NCI-H1417 (cell line): Measurements from ENCODE around the gene ZNF121.
"Not testable (repeated sequence)": the region's sequence is repeated elsewhere in the genome, so short reads cannot be mapped to it uniquely, and the experiment has no call there.

ENCODE experiments used
- DNase-seq, 3 experiments: peaks; one replicate each; lab custom pipeline; 2025; lab: John Stamatoyannopoulos, UW

ZNF121 gene

DNA sequence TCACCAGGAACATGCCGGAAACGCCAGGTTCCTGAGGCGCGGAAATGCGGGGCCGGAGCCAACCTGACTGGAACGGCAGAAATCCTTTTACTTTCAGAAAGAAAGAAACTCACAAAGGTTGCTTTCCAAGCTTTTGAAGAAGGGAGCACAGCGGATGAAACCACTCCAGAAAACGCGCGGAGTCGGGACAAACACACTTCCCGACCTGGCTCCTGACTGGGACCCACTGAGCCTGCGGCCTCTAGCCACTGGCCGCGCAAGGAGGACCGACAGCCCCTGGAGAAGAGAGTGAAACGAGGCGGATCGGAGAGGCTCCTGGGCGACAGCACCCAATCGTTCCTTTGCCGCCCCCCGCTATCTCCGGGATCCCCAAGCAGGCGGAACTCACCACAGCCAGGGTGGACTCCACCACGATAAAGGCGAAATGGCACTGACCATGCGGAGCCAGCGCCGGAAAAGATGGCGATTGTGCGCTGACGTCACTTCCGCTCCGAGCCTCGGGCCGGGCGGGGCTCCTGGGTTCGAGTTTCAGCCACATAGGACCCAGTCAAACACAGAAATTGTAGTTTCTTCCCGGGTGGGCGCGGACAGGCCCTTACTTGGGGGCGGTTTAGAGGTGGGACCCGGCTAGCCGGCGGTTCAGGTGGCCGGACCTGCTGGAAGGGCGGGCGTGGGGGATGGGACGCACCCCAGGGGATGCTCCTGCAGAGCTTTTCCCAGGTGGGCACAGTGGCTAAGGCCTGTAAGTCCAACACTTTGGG is at the start of gene ZNF121:
Gene ZNF121, minus strand, starts transcription at position 432 of the 761 bp plus-strand sequence. CDS start 16,407 bp downstream, outside the sequence.
- peak; percentile 69 to 93 (median 91) for DNase-seq

DNA sequence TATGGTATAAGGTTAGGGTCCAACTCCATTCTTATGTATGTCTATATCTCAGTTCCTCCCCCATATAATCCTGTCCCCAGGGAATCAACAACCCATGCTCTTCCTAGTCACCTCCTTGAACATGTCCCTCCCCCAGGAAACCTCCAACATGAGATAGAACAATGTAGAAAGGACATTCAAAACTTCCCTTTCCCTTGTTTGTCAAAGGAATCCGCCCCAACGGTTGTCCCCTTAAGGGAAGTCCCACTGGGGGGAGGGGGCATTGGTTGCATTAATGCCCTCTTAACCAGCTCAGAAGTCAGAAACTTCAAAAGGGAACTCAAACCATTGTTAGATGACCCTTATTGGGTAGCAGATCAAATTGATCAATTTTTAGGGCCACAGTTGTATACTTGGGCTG is 43.6 kb upstream of the ZNF121 start:
- DNase-seq, result no peak

DNA sequence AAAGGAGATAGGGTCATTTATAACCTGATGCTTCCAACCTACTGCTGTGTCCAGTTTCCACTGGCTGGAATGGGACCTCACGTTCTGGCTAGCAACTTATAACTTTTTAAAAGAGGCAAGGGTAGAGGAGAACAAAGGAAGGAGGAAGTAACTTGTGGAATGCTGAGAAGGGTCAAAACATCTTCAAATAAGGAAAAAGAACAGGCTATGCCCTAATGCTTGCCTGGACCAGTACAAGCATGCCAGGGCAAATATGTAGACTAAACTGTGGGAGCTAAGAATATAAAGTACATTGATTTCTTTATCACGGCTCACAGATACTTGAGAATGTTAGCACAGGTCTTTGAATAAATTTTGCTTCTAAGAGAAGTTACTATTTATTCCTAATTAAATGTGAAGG is 38.2 kb upstream of the ZNF121 start:
- DNase-seq, result no peak

DNA sequence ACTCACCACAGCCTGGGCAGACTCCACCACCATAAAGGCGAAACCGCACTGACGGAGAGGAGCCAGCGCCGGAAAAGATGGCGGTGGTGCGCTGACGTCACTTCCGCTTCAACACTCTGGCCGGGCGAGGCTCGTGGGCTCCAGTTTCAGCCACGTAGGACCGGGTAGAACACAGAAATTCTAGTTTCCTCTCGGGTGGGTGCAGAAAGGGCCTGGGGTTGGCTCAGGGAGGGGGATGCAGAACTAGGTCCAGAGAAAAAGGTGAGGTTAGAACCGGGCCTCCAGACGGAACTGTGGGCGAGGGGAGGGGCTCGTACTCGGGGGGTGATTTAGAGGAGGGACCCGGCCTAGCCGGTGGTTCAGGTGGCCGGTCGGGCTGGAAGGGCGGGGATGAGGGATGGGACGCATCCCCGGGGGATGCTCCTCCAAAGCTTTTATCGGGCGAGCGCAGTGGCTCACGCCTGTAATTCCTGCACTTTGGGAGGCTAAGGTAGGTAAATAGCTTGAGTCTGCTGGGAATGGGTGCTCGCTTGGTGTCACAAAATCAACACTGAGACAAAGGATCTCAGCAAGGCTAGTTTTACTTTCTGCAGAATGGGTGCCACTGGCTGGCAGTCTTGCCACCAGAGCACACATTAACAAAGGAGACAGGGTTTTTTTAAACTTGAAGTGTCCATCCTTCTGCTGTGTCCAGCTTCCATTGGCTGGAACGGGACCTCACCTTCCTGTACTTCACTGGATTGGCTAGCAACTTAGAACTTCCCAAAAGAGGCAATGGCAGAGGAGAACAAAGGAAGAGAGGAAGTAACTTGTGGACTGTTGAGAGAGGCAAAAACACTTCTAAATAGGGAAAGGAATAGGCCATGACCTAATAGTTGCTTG is 37.1 kb upstream of the ZNF121 start, which contains the start of gene ZNF561:
Gene ZNF561, minus strand, starts transcription at position 77 of the 882 bp plus-strand sequence. CDS start 1,776 bp downstream, outside the sequence.
- DNase-seq, result peak; percentile 64 to 95 (median 95)

DNA sequence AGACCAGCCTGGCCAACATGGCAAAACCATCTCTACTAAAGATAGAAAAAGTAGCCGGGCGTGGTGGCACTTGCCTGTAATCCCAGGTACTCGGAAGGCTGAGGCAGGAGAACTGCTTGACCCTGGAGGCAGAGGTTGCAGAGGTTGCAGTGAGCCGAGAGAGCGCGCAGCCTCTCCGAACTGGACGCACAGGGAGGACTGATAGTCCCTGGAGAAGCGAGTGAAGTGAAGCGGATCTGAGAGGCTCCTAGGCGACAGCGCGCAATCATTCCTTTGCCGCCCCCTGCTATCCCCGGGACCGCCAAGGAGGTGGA is 36.5 kb upstream of the ZNF121 start:
- DNase-seq, result no peak

DNA sequence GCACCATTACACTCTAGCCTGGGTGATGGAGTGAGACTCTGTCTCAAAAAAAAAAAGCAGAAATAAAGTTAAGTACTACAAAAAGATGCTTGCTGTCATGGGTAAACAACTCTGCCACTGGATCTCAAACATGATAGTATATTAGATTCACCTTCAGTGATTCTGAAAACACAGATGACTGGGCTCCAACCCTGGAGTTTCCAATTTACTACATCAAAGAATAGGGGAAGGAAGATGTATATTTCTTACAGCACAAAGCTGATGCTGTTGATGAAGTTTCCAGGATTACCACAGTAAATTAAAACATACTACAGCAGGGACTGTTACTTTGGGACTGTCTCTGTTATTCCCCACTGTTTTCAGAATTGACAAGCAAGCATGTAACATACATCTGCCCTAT is 31.5 kb upstream of the ZNF121 start:
- no peak for DNase-seq

DNA sequence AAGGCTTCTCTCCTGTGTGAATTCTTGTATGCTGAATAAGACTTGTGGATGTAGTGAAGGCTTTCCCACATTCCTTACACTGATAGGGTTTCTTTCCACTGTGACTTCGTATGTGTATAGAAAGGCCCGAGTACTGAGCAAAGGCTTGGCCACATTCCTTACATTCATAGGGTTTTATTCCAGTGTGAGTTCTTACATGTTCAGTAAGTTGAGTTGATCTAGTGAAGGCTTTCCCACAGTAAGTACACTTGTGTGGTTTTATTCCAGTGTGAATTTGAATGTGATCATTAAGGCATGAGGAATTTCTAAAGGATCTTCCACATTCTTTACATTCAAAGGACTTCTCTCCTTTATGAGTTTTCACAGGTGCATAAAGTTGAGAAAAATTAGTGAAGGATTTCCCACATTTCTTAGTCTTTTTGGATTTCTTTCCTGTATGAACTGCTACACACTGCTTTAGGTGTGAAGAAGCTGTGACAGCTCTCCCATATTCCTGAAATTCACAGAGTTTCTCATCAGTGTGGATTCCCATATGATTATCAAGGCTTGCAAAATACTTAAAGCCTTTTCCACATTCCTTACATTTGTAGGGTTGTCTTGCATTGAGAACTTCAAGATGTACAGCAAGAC is 26.3 kb upstream of the ZNF121 start:
- DNase-seq, result no peak

DNA sequence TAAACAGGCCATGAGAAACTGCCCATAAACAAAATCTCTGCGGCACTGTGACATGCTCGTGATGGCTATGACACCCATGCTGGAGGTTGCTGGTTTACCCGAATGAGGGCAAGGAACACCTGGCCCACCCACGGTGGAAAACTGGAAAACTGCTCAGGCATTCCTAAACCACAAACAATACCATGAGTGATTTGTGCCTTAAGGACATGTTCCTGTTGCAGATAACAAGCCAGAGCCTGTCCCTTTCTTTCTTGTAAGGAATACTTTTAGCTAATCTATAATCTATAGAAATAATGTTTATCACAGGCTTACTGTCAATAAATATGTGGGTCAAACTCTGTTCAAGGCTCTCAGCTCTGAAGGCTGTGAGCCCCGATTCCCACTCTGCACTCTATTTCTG is 24.6 kb upstream of the ZNF121 start:
- no peak for DNase-seq

DNA sequence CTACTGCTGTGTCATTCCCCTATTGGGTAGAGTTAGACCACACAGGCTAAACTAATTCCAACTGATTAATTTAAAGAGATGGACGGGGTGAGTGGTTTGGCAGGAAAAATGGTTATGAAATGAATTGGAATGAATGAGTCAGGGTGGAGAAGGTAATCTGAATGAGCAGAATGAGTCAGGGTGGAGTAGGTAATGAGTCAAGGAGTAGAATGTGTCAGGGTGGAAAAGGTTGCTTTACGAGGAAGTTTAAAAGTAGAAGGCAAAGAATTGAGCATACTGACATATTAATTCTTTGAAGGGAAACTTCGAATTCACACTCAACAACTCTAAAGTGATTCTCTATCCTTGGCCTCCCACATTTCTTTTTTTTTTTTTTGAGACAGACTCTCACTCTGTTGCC is 12.7 kb upstream of the ZNF121 start:
- no peak for DNase-seq

DNA sequence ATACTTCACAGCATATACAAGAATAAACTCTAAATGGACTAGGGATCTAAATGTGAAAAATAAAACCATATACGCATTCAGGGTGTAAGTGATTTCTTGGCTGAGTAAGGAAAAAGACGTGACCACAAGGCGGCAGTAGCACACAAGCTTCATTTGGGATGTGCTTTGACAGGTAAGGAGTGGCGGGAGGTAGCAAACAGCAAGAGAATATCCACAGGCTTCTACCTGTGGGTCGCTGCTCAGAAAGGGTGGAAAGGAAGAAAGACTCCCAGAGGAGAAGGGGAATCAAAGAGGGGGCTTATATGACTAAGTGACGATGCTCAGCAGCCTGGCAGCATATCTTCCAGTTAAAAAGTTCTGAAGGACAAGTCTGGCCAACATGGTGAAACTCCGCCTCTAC is 2.5 kb upstream of the ZNF121 start:
- DNase-seq, result peak; percentile 54 to 88 (median 63)

DNA sequence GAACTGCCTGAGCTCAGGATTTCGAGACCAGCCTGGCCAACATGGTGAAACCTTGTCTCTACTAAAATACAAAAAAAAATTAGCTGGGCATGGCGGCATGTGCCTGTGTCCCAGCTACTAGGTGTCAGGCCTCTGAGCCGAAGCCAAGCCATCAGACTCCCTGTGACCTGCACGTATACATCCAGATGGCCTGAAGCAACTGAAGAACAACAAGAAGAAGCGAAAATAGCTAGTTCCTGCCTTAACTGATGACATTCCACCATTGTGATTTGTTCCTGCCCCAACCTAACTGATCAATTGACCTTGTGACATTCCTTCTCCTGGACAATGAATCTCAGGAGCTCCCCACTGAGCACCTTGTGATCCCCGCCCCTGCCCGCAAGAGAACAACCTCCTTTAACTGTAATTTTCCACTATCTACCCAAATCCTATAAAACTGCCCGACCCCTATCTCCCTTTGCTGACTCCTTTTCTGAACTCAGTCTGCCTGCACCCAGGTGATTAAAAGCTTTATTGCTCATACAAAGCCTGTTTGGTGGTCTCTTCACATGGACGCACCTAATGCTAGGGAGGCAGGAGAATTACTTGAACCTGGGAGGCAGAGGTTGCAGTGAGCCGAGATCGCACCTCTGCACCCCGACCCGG is 2.1 kb downstream of the ZNF121 start:
- not testable (repeated sequence) for DNase-seq

DNA sequence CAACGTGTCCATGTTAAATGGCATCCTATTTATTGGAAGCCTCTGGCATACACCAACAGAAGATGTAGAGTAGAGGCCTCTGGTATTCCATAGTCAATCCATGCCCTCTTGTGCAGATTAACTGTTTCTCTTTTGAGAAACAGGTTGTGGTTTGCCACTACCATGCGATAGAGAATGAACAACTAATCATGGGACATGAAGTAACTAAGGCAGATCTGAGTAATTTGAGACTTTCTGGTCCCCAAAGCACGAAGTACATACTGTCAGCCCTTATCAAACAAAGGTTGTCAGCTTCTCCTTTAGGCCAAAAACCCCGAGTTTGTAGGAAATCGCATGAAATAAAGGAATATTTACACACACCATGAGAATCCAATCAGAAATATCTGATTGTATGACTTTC is 3.6 kb downstream of the ZNF121 start:
- DNase-seq, result no peak

DNA sequence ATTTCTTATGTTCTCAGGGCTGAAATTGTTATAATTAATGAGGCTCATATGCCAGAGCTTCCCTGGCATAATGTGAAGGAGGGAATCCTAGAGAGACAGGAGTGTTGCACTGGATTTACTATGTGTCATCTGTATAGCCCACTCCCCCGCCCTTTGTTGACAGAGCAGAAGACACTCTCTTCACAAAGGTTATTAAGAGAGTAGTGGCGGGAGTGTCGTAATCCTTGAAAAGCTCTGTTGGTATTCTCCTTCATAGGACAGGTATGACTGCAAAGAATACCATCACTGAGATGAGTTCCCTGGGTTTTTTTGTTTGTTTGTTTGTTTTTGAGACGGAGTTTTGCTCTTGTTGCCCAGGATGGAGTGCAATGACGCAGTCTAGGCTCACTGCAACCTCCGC is 14.0 kb downstream of the ZNF121 start:
- no peak for DNase-seq

DNA sequence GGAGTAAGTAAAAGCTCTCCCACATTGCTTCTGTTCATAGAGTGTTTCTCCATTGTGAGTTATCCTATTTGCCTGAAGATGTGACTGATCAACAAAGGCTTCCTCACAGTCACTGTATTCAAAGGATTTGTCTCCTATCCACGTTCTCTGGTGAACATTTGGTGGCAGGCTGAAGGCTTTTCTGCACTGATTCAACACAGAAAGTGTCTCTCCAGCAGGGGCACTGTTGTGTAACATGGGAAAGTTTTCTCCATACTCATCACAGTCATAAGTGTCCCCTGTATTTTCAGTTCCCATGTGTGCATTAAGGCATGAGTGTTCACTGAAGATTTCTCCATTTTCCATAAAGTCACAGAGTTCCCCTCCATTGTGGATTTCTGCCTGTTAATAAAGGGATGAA is 17.6 kb downstream of the ZNF121 start:
- DNase-seq, result no peak

DNA sequence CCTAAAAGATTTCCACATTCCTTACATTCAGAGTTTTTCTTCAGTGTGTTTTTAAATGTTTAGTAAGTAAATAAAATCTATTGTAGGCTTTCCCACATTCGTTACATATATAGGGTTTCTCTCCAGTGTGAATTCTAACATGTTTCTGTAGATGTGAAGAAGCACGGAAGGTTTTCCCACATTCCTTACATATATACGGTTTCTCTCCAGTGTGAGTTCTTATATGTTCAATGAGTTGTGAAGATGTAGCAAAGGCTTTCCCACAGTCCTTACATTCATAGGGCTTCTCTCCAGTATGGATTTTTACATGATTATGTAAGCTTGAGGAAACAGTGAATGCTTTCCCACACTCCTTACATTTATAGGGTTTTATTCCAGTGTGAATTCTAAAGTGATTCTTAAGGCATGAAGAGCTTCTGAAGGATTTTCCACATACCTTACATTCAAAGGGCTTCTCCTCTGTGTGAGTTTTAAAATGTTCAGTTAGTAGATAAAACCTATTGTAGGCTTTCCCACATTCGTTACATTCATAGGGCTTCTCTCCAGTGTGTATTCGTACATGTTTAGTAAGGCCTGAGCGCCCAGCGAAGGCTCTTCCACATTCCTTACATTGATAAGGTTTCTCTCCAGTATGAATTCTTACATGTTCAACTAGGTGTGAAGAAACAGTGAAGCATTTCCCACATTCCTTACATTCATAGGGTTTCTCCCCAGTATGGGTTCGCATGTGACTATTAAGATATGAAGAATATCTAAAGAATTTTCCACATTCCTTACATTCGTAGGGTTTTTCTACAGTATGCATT is 18.2 kb downstream of the ZNF121 start:
- peak in 1 of 3 experiments; percentile 41 for DNase-seq

DNA sequence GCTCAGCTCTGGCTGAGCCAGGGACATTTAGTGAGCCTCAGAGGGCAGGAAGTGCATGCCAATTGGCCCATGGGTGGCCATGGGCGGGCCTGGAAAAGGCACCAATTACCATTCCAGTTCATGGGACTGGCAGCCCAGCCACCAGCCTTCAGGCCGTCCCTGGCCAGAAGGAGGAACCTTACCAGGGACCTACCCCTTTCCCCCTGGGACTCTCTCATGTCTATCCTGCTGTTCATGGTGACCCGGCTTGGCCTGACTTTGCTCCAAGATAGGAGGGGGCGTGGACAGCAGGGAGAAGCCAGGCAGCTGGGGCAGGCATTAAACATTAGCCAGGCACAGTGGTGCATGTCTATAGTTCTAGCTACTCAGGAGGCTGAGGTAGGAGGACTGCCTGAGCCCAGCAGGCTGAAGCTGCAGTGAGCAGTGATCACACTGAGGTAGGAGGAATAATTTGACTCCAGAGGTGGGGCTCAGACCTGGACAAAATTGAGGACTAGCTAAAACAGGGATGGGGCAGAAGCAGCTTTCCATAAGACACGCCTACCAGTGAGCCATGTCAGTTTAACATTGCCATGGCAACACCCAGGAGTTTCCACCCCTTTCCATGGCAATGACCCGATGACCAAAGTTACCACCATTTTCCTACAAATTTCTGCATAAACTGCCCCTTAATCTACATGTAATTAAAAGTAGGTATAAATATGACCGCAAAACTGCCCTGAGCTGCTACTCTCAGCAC is 31.6 kb downstream of the ZNF121 start:
- DNase-seq, result no peak

DNA sequence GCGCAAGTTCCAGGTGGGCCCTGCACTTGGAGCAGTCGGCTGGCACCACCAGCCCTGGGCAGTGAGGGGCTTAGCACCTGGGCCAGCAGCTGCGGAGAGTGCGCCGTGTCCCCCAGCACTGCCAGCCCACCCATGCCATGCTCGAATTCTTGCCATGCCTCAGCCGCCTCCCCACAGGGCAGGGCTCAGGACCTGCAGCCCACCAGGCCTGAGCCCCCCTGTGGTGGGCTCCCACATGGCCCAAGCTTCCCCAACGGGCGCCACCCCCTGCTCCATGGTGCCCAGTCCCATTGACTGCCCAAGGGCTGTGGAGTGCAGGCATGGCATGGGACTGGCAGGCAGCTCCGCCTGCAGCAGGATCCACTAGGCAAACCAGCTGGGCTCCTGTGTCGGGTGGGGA is 36.4 kb downstream of the ZNF121 start:
- DNase-seq, result no peak

DNA sequence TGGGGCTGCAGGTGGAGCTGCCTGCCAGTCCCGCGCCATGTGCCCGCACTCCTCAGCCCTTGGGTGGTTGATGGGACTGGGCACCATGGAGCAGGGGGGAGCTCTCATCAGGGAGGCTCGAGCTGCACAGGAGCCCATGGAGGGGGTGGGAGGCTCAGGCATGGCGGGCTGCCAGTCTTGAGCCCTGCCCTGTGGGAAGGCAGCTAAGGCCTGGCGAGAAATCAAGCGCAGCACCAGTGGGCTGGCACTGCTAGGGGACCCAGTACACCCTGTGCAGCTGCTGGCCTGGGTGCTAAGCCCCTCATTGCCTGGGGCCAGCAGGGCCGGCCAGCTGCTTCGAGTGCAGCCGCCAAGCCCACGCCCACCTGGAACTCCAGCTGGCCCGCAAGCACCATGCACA is 43.0 kb downstream of the ZNF121 start:
- DNase-seq, result not testable (repeated sequence)

DNA sequence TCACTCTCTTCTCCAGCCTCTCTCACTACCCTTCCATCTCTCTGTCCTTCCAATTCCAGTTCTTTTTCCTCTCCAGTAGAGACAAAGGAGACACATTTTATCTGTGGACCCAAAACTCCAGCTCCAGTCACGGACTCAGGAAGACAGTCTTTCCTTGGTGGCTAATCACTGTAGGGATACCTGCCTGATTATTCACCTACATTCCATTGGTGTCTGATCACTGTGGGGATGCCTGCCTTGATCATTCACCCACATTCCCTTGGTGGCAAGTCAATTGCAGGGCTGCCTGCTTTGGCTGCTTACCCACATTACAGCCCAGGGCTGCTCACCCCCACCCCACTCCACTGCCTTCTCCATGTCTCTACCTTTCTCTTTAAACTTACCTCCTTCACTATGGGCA is 44.4 kb downstream of the ZNF121 start:
- not testable (repeated sequence) for DNase-seq

DNA sequence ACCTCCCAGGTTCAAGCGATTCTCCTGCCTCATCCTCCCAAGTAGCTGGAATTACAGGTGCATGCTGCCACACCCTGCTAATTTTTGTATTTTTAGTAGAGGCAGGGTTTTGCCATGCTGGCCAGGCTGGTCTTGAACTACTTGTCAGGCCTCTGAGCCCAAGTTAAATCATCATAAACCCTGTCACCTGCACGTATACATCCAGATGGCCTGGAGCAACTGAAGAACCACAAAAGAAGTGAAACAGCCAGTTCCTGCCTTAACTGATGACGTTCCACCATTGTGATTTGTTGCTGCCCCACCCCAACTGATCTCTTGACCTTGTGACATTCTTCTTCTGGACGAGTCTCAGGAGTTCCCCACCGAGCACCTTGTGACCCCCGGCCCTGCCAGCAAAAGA is 45.1 kb downstream of the ZNF121 start:
- not testable (repeated sequence) for DNase-seq
